Stimulated activated CD8-positive, alpha-beta memory T cell treated with anti-CD3 and anti-CD28 coated beads, Interleukin-7, amount 100 ng/mL, for 24 hours (primary cell): Measurements from ENCODE around the gene PDSS1.

Experiments used
- DNase-seq: peaks from one replicate; pipeline ENCODE4 v3.0.0-alpha.2; 2020; ENCODE audit warnings: low read depth

PDSS1 gene

DNA sequence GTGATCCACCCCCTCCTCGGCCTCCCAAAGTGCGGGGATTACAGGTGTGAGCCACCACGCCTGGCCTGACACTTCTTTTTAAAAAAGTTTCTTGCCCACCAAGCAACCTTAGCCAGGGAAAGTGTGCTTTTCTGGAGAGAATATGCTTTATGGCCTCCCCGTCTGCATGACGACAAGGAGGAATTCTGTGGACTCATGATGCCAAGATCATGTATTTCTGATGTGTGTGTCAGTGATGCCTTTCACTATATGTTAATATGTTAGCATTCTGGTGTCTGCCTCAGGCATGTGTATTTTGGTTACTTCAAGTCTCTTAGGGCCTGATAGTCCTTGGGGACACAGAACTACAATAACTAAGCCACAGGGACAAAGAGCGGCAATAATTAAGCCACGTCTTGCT is 2.1 kb downstream of the PDSS1 start:
- DNase-seq: no peak

- no peak for DNase-seq
Measured at GRCh38 chr10:26700884-26701630, 3.6 kb downstream of the PDSS1 start.

- no peak for DNase-seq
Measured at GRCh38 chr10:26703096-26703495, 5.6 kb downstream of the PDSS1 start.

DNA sequence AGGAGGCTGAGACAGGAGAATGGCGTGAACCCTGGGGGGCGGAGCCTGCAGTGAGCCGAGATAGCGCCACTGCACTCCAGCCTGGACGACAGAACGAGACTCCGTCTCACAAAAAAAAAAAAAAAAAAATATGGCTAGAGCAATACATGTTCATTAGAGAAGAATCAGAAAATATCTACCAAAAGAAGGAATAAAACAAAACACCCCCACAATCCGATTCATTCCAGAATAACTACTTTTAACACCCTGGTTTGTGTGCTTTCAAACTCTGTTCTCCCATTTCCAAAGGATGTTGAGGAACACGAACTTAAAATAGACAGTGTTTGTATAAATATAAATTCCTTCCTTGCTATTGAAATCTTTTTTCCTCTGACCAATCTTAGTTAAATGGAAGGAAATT is 6.5 kb downstream of the PDSS1 start:
- DNase-seq: no peak

DNA sequence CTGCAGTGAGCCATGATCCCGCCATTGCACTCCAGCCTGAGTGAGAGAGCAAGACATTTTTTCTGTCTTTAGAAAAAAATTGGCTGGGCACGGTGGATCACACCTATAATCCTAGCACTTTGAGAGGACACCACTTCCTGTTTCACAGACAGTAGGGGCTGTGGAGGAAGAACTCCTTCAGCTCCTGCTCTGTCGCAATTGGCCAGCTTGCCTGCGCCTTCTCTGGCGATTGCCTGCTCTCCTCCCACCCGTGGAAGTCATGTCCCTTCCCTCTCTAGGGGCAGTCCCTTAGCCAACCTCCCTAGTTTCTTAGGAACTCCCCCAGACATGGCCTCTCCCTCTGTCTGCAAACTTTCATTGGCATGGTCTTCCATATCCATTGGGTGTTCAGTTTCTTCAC is 8.7 kb downstream of the PDSS1 start:
- no peak for DNase-seq

- no peak for DNase-seq
Measured at GRCh38 chr10:26706936-26707335, 9.4 kb downstream of the PDSS1 start.

- no peak for DNase-seq
Measured at GRCh38 chr10:26711324-26711723, 13.8 kb downstream of the PDSS1 start.

DNA sequence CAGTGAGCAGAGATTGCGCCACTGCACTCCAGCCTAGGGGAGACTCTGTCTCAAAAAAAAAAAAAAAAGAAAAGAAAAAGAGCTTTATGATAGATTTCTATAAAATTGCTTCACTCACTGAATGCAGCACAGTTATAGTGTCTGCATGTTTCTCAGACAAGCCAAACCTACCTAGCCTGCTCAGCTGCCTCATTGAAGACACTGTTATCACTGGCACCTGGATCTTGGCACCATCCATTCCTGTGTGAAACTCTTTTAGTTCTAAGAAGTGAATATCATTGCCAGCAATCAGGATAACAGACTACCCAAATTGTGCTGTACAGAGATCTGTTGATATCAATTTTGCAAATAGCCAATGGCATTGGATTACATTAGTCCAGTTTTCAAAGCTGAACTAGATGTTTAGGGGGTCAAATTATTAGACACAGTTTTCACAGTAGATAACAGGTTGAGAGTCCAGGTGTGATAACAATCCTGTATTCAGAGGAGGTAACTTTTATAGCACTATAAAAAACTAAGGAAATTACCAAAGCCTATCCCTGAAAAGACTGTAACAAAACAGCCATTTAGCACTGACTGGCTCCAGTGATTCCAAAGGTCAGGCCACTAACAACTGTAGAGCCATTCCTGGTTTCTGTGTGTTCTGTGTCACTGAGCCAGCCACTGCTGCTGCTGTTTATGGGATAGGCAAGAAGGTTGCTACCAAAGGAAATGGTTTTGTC is 17.1 kb downstream of the PDSS1 start:
- no peak for DNase-seq

DNA sequence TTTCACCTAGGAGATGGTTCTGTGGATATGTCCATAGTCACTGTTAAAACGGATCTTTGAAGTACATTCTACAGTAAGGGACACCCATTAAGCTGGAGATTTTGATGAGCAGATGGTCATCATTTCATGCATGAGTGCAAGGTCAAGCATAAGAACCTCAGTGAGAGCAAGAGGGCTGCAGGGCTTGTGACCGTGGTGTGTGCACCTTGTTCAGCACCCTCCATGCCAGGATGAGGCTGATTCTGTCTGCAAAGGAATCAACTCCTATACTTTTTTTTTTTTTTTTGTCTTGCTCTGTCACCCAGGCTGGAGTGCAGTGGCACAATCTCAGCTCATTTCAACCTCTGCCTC is 17.6 kb downstream of the PDSS1 start:
- no peak for DNase-seq

- no peak for DNase-seq
Measured at GRCh38 chr10:26717476-26717875, 20.0 kb downstream of the PDSS1 start.

- DNase-seq: no peak
Measured at GRCh38 chr10:26721561-26721960, 24.1 kb downstream of the PDSS1 start.

DNA sequence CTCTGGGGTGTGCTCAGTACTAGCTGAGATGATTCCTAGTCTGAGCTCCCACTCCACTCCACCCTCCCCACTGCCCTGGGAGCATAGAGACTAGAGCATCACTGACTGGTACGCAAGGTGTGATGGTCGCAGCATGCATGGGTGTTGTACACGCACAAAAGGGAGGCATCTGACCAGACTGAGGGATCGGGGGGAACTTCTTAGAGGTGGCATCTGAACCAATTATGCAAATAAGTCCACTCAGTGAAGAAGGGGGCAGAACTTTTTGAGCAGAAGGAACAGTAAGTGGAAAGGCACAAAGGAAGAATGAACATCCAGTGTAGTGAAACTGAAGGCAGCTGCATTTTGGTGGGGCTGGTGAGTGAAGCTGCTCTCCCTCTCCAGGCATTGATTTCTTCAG is 25.5 kb downstream of the PDSS1 start:
- no peak for DNase-seq

DNA sequence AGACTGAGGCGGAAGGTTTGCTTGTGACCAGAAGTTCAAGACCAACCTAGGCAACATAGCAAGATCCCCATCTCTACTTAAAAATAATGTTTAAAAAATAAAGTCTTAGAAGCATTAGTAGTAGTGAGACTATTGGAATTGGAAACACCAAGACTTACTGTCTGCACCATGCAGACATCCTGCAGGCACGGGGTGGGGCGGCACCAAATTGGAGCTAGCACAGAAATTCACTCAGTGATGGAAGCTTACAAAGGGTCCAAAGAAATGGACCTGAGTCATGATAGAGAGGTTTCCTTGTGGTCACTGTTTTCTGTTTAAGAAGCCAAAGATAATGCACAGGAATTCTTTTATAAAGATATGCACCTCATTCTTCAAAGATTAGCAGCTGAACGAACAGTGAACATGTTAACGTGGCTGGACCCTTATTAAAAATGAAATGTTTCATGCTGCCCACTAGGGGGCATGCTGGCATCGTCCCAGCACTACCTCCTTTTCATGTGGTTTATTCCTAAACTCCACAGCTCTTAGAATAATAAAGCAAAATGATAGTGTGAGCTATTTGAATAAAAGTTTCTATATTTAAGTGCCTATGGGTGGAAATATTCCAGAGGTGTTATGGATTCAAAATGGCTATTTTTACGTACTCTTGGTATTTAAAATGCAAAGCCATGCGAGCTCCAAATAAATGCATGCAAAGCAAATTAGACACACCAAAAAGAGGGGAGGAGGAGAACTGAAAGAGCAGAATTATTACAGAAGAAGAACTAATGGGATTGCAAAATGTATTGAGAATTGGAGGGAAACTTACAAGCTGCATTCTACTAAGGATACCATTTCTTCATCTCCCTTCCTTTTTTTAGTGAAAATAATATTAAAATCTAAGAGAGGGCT is 28.6 kb downstream of the PDSS1 start:
- DNase-seq: no peak

DNA sequence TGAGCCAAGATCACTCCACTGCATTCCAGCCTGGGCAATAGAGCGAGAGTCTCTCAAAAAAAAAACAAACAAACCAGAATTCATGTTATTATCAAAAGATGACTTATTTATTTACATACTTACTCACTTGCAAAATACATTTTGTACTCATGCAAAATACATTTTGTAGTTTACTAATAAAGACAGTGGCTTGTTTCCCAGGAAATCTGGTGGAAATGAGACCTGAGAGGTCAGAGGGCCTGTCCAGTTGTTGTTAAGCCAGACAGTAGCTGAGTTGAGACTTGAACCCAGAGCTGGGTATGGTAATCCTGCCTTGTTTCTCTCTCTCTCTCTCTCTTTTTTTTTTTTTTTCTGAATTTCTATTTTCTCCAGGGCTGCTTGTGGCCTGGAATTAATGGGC is 29.5 kb downstream of the PDSS1 start:
- DNase-seq: no peak

- DNase-seq: no peak
Measured at GRCh38 chr10:26728957-26729356, 31.5 kb downstream of the PDSS1 start.

GRCh38 chr10:26729395-26729794 is 31.9 kb downstream of the PDSS1 start:
- DNase-seq: no peak

DNA sequence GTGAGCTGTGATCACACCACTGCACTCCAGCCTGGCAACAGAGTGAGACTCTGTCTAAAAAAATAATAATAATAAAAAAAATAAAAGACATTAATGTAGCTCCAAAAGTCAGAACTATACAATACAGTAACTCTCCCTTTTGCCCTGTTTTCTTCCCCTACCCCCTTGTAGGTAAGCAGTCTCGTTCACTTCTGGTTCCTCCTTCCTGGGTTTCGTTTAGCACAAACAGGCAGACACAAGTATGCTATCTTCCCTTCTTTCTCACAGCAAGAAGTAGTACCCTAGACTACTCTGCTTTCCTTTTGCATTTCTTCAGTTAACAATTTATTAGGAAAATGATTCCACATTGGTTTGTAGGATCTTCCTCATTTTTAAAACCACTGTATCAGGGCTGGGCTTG is 33.1 kb downstream of the PDSS1 start:
- no peak for DNase-seq

GRCh38 chr10:26733750-26734568 is 36.5 kb downstream of the PDSS1 start:
- no peak for DNase-seq

GRCh38 chr10:26735435-26735834 is 37.9 kb downstream of the PDSS1 start:
- DNase-seq: no peak

DNA sequence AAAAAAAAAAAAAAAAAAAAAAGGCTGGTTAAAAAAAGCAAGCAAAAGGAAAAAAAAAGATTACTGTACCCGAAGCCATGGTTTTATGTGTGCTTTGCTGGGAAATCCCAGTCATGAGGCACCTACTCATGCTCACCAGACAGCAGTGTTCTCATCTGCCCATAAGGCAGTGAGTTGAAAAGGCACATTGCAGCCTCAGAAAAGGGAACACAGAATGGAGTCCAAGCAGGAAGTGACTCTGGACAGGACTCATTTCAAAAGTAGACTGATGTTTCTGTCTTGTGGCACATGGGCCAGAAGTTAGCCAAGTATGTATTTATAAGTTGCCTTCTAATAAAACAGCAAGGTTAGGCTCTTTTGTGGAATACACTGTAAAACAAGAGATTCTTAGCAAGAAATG is 40.2 kb downstream of the PDSS1 start:
- DNase-seq: no peak

- no peak for DNase-seq
Measured at GRCh38 chr10:26738301-26738911, 40.9 kb downstream of the PDSS1 start.
